Measurements from ENCODE around the gene FREY1. TPM values are rescaled to one million over a fixed set of nuclear protein-coding genes. Genes with fewer than 3 reads are reported as not detected.

The FREY1 gene
- total and polyA plus RNA-seq, 2 donors (not counting 1 experiment from before 2014, with no cell fraction given) = 0.82 to 6.6 TPM

DNA sequence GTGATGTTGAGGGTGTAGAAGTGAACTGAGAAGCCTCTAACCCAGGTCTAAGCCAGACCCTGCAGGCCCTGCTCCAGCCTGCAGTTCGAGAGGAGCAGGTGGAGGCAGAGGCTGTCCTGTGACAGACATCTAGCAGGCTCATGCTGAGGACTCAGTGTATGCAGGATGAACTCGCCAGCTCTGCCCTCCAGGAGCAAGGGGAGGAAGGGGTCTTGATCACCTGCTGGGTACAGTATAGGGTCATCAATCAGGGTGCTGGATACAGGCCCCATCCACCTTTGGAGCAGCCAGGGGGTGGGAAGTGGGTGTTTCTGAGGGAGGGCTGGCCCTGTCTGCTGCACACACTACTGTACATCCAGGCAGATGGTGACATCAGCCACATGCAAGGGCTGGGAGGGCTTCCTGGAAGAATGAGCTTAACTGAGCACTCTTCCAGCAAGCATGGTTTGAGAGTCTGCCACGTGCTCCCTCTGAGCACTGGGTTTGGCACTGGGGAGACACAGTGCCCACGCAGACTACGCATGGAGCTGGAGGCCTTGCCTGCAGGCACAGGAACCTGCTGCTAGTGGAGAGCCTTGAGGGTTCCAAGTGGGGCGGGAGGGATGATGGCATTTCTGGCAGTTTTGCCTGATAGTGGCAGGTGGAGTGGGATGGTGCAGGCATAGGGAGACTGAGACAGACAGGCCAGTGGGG is 12.4 kb downstream of the FREY1 start:
- H3K4me1 Mint-ChIP-seq = peaks cover 7% of the 10 kb centered on the region
- Histone ChIP-seq H3K4me1 (ENCODE audit: control insufficient read depth in 2 of 2, insufficient read depth in 2 of 2, low read length in 2 of 2) (peaks cover 9 to 11% of the 10 kb centered on the region in 2 donors), H3K27me3 (replicated peaks in 1 of 4; ENCODE audit: control extremely low read depth in 1 of 4, control insufficient read depth in 3 of 4, insufficient read depth in 4 of 4, low read length in 3 of 4) (peaks cover 0 to 47% (median 22%) of the 10 kb centered on the region in 4 experiments), H3K9me3 (ENCODE audit: control extremely low read depth in 1 of 3, control insufficient read depth in 2 of 3, insufficient read depth in 1 of 3, low read length in 2 of 3) (peaks cover 0 to 12% (median 0%) of the 10 kb centered on the region in 3 donors), H3K4me3 (ENCODE audit: control extremely low read depth in 1 of 5, extremely low read depth in 1 of 5, insufficient read depth in 1 of 5, low read depth in 2 of 5, low read length in 4 of 5) (no peak overlapping the region), H3K27ac (ENCODE audit: low read length in 2 of 2) (no peak overlapping the region), H2AFZ (ENCODE audit: insufficient read depth, low read depth, low read length, poor library complexity, severe bottlenecking) (no peak overlapping the region), H3K9ac (ENCODE audit: low read length) (no peak overlapping the region), H3K4me2 (replicated peaks; ENCODE audit: low read depth, low read length, poor library complexity, severe bottlenecking) (no peak overlapping the region), H3K36me3 (replicated peaks in 1 of 2; ENCODE audit: control extremely low read depth in 1 of 2, control insufficient read depth in 1 of 2, extremely low read depth in 1 of 2, insufficient read depth in 2 of 2, low read length in 1 of 2) (no peaks in the 10 kb centered on the region), H4K20me1 (ENCODE audit: control insufficient read depth, insufficient read depth, low read length, poor library complexity, severe bottlenecking) (no peaks in the 10 kb centered on the region), H3K79me2 (ENCODE audit: control insufficient read depth, insufficient read depth, low read length) (no peaks in the 10 kb centered on the region)
- TF ChIP-seq, protein P1, sequence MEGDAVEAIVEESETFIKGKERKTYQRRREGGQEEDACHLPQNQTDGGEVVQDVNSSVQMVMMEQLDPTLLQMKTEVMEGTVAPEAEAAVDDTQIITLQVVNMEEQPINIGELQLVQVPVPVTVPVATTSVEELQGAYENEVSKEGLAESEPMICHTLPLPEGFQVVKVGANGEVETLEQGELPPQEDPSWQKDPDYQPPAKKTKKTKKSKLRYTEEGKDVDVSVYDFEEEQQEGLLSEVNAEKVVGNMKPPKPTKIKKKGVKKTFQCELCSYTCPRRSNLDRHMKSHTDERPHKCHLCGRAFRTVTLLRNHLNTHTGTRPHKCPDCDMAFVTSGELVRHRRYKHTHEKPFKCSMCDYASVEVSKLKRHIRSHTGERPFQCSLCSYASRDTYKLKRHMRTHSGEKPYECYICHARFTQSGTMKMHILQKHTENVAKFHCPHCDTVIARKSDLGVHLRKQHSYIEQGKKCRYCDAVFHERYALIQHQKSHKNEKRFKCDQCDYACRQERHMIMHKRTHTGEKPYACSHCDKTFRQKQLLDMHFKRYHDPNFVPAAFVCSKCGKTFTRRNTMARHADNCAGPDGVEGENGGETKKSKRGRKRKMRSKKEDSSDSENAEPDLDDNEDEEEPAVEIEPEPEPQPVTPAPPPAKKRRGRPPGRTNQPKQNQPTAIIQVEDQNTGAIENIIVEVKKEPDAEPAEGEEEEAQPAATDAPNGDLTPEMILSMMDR (IDR thresholded peaks at IDR 0.05) = no peak
- TF ChIP-seq EZH2 (IDR thresholded peaks at IDR 0.05; ENCODE audit: borderline replicate concordance, insufficient read depth, low read depth, low read length, poor library complexity, severe bottlenecking) = no peak
- H3K27ac Mint-ChIP-seq = no peak overlapping the region
- H3K27me3 Mint-ChIP-seq = peaks cover 31% of the 10 kb centered on the region
- POLR2A ChIA-PET = no interaction called here
- CTCF ChIA-PET = no interaction called here
- intact Hi-C loops (cut with micrococcal nuclease) = no loop called here
- DNase-seq (no peak), ATAC-seq (ENCODE audit: low read depth) (no peak)
- no peaks in the 10 kb centered on the region for H3K9me3 Mint-ChIP-seq (ENCODE audit: insufficient read depth)
- WGBS (ENCODE audit: insufficient coverage) = 80% methylated on average over 6 of the region's 6 CpGs
- H3K4me3 Mint-ChIP-seq = no peak overlapping the region

- H3K36me3 ChIP-seq (replicated peaks in 1 of 2; ENCODE audit: control extremely low read depth in 1 of 2, control insufficient read depth in 1 of 2, extremely low read depth in 1 of 2, insufficient read depth in 2 of 2, low read length in 1 of 2) = no peaks in the 10 kb centered on the region
- H4K20me1 ChIP-seq (ENCODE audit: control insufficient read depth, insufficient read depth, low read length, poor library complexity, severe bottlenecking) = no peaks in the 10 kb centered on the region
- H2AFZ ChIP-seq (ENCODE audit: insufficient read depth, low read depth, low read length, poor library complexity, severe bottlenecking) = no peak overlapping the region
- intact Hi-C loops (cut with micrococcal nuclease) = no loop called here
- no peaks in the 10 kb centered on the region for H3K9me3 Mint-ChIP-seq (ENCODE audit: insufficient read depth)
- H3K27ac Mint-ChIP-seq = no peak overlapping the region
- ATAC-seq (ENCODE audit: low read depth) (no peak), DNase-seq (no peak)
- H3K4me1 Mint-ChIP-seq = no peaks in the 10 kb centered on the region
- no peak overlapping the region for H3K9ac ChIP-seq (ENCODE audit: low read length)
- peaks cover 28% of the 10 kb centered on the region for H3K27me3 Mint-ChIP-seq
- 93% methylated on average over 4 of the region's 5 CpGs for WGBS (ENCODE audit: insufficient coverage)
- H3K27ac ChIP-seq (ENCODE audit: low read length in 2 of 2) = no peak overlapping the region
- H3K9me3 ChIP-seq (ENCODE audit: control extremely low read depth in 1 of 3, control insufficient read depth in 2 of 3, insufficient read depth in 1 of 3, low read length in 2 of 3) = peaks cover 0 to 4% (median 0%) of the 10 kb centered on the region in 3 donors
- POLR2A ChIA-PET = no interaction called here
- H3K79me2 ChIP-seq (ENCODE audit: control insufficient read depth, insufficient read depth, low read length) = no peaks in the 10 kb centered on the region
- CTCF ChIA-PET = no interaction called here
- TF ChIP-seq EZH2 (IDR thresholded peaks at IDR 0.05; ENCODE audit: borderline replicate concordance, insufficient read depth, low read depth, low read length, poor library complexity, severe bottlenecking) = no peak
- TF ChIP-seq, protein P1 (IDR thresholded peaks at IDR 0.05) = no peak
- no peaks in the 10 kb centered on the region for H3K4me1 ChIP-seq (ENCODE audit: control insufficient read depth in 2 of 2, insufficient read depth in 2 of 2, low read length in 2 of 2)
- H3K4me3 Mint-ChIP-seq = no peak overlapping the region
- H3K4me3 ChIP-seq (ENCODE audit: control extremely low read depth in 1 of 5, extremely low read depth in 1 of 5, insufficient read depth in 1 of 5, low read depth in 2 of 5, low read length in 4 of 5) = no peak overlapping the region
- peaks cover 0 to 30% (median 15%) of the 10 kb centered on the region in 4 experiments for H3K27me3 ChIP-seq (replicated peaks in 1 of 4; ENCODE audit: control extremely low read depth in 1 of 4, control insufficient read depth in 3 of 4, insufficient read depth in 4 of 4, low read length in 3 of 4)
- no peak overlapping the region for H3K4me2 ChIP-seq (replicated peaks; ENCODE audit: low read depth, low read length, poor library complexity, severe bottlenecking)
These were observed 14.2 kb downstream of the FREY1 start for GRCh38 chr11:45892856-45893255.

All from B cell (primary cell).